GM21717 (cell line): ENCODE data around the gene ZNF579.
"Not testable (repeated sequence)": the region's sequence is repeated elsewhere in the genome, so short reads cannot be mapped to it uniquely, and the experiment has no call there.

ENCODE experiments used
- ATAC-seq: cut with Tn5 transposase; IDR thresholded peaks from one replicate; pipeline ENCODE4 v1.9.1; 2021; ENCODE audit warnings: mild to moderate bottlenecking, moderate library complexity; ENCODE audit not compliant: unreplicated experiment

ZNF579 gene

GRCh38 chr19:55573929-55574328 lies 6.7 kb downstream of the ZNF579 start:
- not testable (repeated sequence) for ATAC-seq

GRCh38 chr19:55569477-55569876 lies 11.2 kb downstream of the ZNF579 start:
- not testable (repeated sequence) for ATAC-seq

GRCh38 chr19:55567708-55568328 lies 12.8 kb downstream of the ZNF579 start:
- no peak for ATAC-seq

- no peak for ATAC-seq
Measured at GRCh38 chr19:55566823-55567222, 13.8 kb downstream of the ZNF579 start.

- ATAC-seq: no peak
Measured at GRCh38 chr19:55563261-55563690, 17.4 kb downstream of the ZNF579 start.

- no peak for ATAC-seq
Measured at GRCh38 chr19:55559684-55560083, 21.0 kb downstream of the ZNF579 start.

GRCh38 chr19:55554741-55555152 lies 25.9 kb downstream of the ZNF579 start:
- no peak for ATAC-seq

- no peak for ATAC-seq
Measured at GRCh38 chr19:55554302-55554701, 26.3 kb downstream of the ZNF579 start.

- no peak for ATAC-seq
Measured at GRCh38 chr19:55553217-55554182, 27.1 kb downstream of the ZNF579 start.

- no peak for ATAC-seq
Measured at GRCh38 chr19:55552620-55553019, 28.0 kb downstream of the ZNF579 start.

GRCh38 chr19:55552206-55552605 lies 28.4 kb downstream of the ZNF579 start:
- ATAC-seq: no peak

GRCh38 chr19:55550321-55550650 lies 30.4 kb downstream of the ZNF579 start:
- ATAC-seq: no peak

- ATAC-seq: no peak
Measured at GRCh38 chr19:55549500-55550320, 30.9 kb downstream of the ZNF579 start.

GRCh38 chr19:55546822-55547614 lies 33.6 kb downstream of the ZNF579 start:
- ATAC-seq: no peak

GRCh38 chr19:55546011-55546410 lies 34.6 kb downstream of the ZNF579 start:
- ATAC-seq: no peak

GRCh38 chr19:55545443-55545842 lies 35.2 kb downstream of the ZNF579 start, which contains the start of gene SBK3:
Gene SBK3 (minus strand): TSS chr19:55545543. CDS start chr19:55545543, 0 bp downstream.
- ATAC-seq: no peak

GRCh38 chr19:55544776-55545439 lies 35.7 kb downstream of the ZNF579 start:
- ATAC-seq: no peak

GRCh38 chr19:55544014-55544413 lies 36.6 kb downstream of the ZNF579 start:
- no peak for ATAC-seq

GRCh38 chr19:55543567-55543966 lies 37.1 kb downstream of the ZNF579 start:
- no peak for ATAC-seq
